Measurements from ENCODE around the gene CARS2. TPM values are rescaled to one million over a fixed set of nuclear protein-coding genes. Genes with fewer than 3 reads are reported as not detected.

CARS2 gene
- total and polyA plus RNA-seq, 2 donors (not counting 3 experiments of a cell fraction or from before 2014, with no cell fraction given), result 42.0 to 51.2 TPM

DNA sequence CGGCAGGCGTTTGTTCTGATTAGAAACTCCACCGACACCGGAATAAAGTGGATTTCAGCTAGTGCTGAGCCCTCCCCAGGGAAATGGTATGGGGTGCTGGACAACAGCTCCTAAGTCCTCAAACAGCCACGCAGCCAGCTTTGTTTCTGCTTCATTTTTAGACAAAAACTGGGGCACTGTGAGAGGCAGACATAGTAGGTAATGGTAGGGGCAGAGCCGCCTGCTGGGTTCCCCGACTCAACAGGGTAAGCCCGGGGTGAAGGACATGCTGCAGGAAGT lies 39.7 kb downstream of the CARS2 start:
- dilution Hi-C loops (cut with MboI; ENCODE audit: extremely low pct_ligation_motif_present, low sequenced_read_pairs) (no loop called here), intact Hi-C loops (cut with micrococcal nuclease) (no loop called here)
- no peaks in the 10 kb centered on the region for H3K27me3 ChIP-seq (ENCODE audit: control insufficient read depth in 2 of 2, insufficient read depth in 2 of 2, low read length in 2 of 2)
- FAIRE-seq (no peak), DNase-seq (ENCODE audit: low read depth, low spot score) (no peak)
- H3K27ac ChIP-seq (ENCODE audit: insufficient read depth, low read depth, low read length), result no peak overlapping the region
- H3K4me2 ChIP-seq (ENCODE audit: insufficient read depth, low read length), result no peak overlapping the region
- no peaks in the 10 kb centered on the region for H3K9me1 ChIP-seq (replicated peaks; ENCODE audit: control insufficient read depth, extremely low read depth, insufficient read depth, low read length)
- no peaks in the 10 kb centered on the region for H3K79me2 ChIP-seq (ENCODE audit: control insufficient read depth, insufficient read depth, low read length)
- H3K9me3 ChIP-seq (replicated peaks; ENCODE audit: control insufficient read depth, insufficient read depth, low read length), result no peaks in the 10 kb centered on the region
- H3K4me1 ChIP-seq (ENCODE audit: control insufficient read depth, extremely low read depth, insufficient read depth, low read length), result no peaks in the 10 kb centered on the region
- H3K4me3 ChIP-seq (replicated peaks in 1 of 3; ENCODE audit: insufficient read depth in 1 of 3, low read depth in 1 of 3, low read length in 3 of 3), result no peak overlapping the region
- ChIA-PET POLR2A (no interaction called here), CTCF (interaction anchor here (1.2 kb wide), 2 partner anchors 9 to 14 kb away, joined by 3 read pairs; no protein-coding TSS in a partner anchor)
- no peaks in the 10 kb centered on the region for H4K20me1 ChIP-seq (replicated peaks; ENCODE audit: control insufficient read depth, extremely low read depth, insufficient read depth, low read length)
- no TSS peak for BruUV-seq (replicated peaks)
- TF ChIP-seq MYC (IDR thresholded peaks at IDR 0.05; ENCODE audit: low read depth, low read length), result no peak
- no peak for TF ChIP-seq POLR2AphosphoS5 (IDR thresholded peaks at IDR 0.05; ENCODE audit: insufficient read depth, low read depth, low read length)
- TF ChIP-seq, protein P1, sequence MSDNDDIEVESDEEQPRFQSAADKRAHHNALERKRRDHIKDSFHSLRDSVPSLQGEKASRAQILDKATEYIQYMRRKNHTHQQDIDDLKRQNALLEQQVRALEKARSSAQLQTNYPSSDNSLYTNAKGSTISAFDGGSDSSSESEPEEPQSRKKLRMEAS (IDR thresholded peaks at IDR 0.05; ENCODE audit: insufficient read depth, insufficient read length), result no peak
- no peak for TF ChIP-seq GATA2 (IDR thresholded peaks at IDR 0.05; ENCODE audit: insufficient read depth, insufficient read length, low read depth, low read length)
- TF ChIP-seq POLR2A (IDR thresholded peaks at IDR 0.05; ENCODE audit: low read depth, low read length), result no peak
- TF ChIP-seq, protein P2, sequence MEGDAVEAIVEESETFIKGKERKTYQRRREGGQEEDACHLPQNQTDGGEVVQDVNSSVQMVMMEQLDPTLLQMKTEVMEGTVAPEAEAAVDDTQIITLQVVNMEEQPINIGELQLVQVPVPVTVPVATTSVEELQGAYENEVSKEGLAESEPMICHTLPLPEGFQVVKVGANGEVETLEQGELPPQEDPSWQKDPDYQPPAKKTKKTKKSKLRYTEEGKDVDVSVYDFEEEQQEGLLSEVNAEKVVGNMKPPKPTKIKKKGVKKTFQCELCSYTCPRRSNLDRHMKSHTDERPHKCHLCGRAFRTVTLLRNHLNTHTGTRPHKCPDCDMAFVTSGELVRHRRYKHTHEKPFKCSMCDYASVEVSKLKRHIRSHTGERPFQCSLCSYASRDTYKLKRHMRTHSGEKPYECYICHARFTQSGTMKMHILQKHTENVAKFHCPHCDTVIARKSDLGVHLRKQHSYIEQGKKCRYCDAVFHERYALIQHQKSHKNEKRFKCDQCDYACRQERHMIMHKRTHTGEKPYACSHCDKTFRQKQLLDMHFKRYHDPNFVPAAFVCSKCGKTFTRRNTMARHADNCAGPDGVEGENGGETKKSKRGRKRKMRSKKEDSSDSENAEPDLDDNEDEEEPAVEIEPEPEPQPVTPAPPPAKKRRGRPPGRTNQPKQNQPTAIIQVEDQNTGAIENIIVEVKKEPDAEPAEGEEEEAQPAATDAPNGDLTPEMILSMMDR (IDR thresholded peaks at IDR 0.05; ENCODE audit: extremely low read depth in 1 of 2, insufficient read depth in 1 of 2, low read depth in 1 of 2, low read length in 2 of 2), result no peak
- TF ChIP-seq JUN (IDR thresholded peaks at IDR 0.05; ENCODE audit: borderline replicate concordance, insufficient read depth, insufficient read length, low read depth), result no peak
- no peak for TF ChIP-seq FOS (IDR thresholded peaks at IDR 0.05; ENCODE audit: borderline replicate concordance, insufficient read depth, low read length)
- TF ChIP-seq EZH2 (IDR thresholded peaks at IDR 0.05; ENCODE audit: borderline replicate concordance, low read depth, low read length, severe bottlenecking), result no peak
- peaks cover 0 to 20% of the 10 kb centered on the region in 2 experiments for H3K36me3 ChIP-seq (ENCODE audit: control insufficient read depth in 2 of 2, extremely low read depth in 1 of 2, insufficient read depth in 2 of 2, low read length in 2 of 2)
- H3K9ac ChIP-seq (replicated peaks; ENCODE audit: extremely low read depth, insufficient read depth, low read length), result no peak overlapping the region
- H2AFZ ChIP-seq (ENCODE audit: low read depth, low read length), result no peak overlapping the region
